HL-60 (cell line): ENCODE measurements around the gene SPTBN5.
"Not testable (repeated sequence)": the region's sequence is repeated elsewhere in the genome, so short reads cannot be mapped to it uniquely, and the experiment has no call there.

Source experiments
- DNase-seq, 2 experiments: peaks; one replicate each; pipeline ENCODE4 v3.0.0-alpha.2; 2010 to 2020; ENCODE audit warnings: low read depth in 1 of 2, low spot score in 1 of 2
- H3K27ac ChIP-seq: fragments of 250-450 bp; sonication (Bioruptor Pico); replicated peaks from 2 replicates; pipeline ENCODE4 v1.5.1; 2020; ENCODE audit warnings: mild to moderate bottlenecking, moderate library complexity
- H3K27me3 ChIP-seq: fragments of 250-450 bp; sonication (Bioruptor Pico); 2 replicates; pipeline ENCODE4 v1.5.1; 2021; ENCODE audit warnings: mild to moderate bottlenecking, moderate library complexity; ENCODE audit not compliant: insufficient read depth, poor library complexity, severe bottlenecking
- H3K4me3 ChIP-seq: replicated peaks from 2 replicates; pipeline ENCODE4 v1.5.1; 2011; ENCODE audit warnings: mild to moderate bottlenecking, control low read depth, low read length; ENCODE audit not compliant: insufficient read depth
- GABPA ChIP-seq: IDR thresholded peaks from 2 replicates; pipeline ENCODE4 v1.6.1; 2012; ENCODE audit warnings: low read depth
- POLR2AphosphoS5 ChIP-seq: IDR thresholded peaks from 2 replicates; pipeline ENCODE4 v1.6.1; 2012; ENCODE audit warnings: low read depth
- SPI1 ChIP-seq: IDR thresholded peaks from 2 replicates; pipeline ENCODE4 v1.6.1; 2012; ENCODE audit warnings: low read depth, mild to moderate bottlenecking, borderline replicate concordance
- TF ChIP-seq, protein P1 (sequence below): IDR thresholded peaks from one replicate; pipeline ENCODE4 v1.5.1; 2011; ENCODE audit warnings: low read length, control low read depth, inconsistent platforms; ENCODE audit not compliant: insufficient read depth
- TF ChIP-seq, protein P2 (sequence below): IDR thresholded peaks from 2 replicates; pipeline ENCODE4 v1.6.1; 2012; ENCODE audit warnings: low read depth; ENCODE audit not compliant: insufficient replicate concordance

The SPTBN5 gene

DNA sequence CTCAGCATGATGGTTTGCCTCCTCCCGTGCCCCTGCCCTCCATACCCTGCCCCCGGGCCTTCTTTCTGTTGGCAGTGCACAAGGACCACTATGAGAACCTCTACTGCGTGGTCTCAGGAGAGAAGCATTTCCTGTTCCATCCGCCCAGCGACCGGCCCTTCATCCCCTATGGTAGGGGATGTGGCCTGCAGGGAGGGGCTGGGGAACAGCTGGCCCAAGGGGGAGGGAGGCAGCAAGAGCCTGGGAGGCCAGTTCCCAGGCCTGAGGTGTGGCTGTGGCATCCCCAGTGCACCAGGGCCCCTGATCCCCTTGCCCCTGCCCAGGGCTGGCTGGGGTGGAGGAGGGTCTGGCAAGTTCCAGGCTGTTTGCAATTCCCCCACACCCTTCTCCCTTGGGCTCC, 57.8 kb downstream of the SPTBN5 start:
- Histone ChIP-seq H3K27ac (no peak overlapping the region), H3K4me3 (no peak overlapping the region), H3K27me3 (no peaks in the 10 kb centered on the region)
- TF ChIP-seq SPI1 (no peak), POLR2AphosphoS5 (no peak), GABPA (no peak)
- TF ChIP-seq, protein P1, sequence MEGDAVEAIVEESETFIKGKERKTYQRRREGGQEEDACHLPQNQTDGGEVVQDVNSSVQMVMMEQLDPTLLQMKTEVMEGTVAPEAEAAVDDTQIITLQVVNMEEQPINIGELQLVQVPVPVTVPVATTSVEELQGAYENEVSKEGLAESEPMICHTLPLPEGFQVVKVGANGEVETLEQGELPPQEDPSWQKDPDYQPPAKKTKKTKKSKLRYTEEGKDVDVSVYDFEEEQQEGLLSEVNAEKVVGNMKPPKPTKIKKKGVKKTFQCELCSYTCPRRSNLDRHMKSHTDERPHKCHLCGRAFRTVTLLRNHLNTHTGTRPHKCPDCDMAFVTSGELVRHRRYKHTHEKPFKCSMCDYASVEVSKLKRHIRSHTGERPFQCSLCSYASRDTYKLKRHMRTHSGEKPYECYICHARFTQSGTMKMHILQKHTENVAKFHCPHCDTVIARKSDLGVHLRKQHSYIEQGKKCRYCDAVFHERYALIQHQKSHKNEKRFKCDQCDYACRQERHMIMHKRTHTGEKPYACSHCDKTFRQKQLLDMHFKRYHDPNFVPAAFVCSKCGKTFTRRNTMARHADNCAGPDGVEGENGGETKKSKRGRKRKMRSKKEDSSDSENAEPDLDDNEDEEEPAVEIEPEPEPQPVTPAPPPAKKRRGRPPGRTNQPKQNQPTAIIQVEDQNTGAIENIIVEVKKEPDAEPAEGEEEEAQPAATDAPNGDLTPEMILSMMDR, result no peak
- TF ChIP-seq, protein P2, sequence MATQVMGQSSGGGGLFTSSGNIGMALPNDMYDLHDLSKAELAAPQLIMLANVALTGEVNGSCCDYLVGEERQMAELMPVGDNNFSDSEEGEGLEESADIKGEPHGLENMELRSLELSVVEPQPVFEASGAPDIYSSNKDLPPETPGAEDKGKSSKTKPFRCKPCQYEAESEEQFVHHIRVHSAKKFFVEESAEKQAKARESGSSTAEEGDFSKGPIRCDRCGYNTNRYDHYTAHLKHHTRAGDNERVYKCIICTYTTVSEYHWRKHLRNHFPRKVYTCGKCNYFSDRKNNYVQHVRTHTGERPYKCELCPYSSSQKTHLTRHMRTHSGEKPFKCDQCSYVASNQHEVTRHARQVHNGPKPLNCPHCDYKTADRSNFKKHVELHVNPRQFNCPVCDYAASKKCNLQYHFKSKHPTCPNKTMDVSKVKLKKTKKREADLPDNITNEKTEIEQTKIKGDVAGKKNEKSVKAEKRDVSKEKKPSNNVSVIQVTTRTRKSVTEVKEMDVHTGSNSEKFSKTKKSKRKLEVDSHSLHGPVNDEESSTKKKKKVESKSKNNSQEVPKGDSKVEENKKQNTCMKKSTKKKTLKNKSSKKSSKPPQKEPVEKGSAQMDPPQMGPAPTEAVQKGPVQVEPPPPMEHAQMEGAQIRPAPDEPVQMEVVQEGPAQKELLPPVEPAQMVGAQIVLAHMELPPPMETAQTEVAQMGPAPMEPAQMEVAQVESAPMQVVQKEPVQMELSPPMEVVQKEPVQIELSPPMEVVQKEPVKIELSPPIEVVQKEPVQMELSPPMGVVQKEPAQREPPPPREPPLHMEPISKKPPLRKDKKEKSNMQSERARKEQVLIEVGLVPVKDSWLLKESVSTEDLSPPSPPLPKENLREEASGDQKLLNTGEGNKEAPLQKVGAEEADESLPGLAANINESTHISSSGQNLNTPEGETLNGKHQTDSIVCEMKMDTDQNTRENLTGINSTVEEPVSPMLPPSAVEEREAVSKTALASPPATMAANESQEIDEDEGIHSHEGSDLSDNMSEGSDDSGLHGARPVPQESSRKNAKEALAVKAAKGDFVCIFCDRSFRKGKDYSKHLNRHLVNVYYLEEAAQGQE, result no peak
- no peak for DNase-seq

DNA sequence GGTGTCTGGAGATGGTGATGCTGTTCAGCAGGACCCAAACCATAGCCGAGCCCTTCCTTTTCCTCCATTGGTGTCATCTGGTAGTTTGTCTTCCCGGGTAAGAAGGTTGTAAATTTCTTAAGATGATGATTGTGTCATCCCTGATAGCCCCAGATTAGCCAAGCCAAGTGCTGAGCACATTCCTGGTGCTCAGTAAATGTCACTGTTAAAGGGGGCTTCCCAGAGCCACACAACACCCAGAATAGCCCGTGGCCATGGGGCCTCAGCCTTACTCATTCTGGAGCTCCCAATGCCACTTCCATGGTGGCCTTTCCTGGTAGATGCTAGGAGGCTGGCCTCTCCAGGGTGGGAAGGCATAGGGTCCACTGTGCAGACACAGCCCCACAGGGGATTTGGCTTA, 59.8 kb downstream of the SPTBN5 start:
- no peak overlapping the region for H3K4me3 ChIP-seq
- TF ChIP-seq SPI1, result no peak
- H3K27me3 ChIP-seq, result no peaks in the 10 kb centered on the region
- no peak for DNase-seq
- H3K27ac ChIP-seq, result no peak overlapping the region

DNA sequence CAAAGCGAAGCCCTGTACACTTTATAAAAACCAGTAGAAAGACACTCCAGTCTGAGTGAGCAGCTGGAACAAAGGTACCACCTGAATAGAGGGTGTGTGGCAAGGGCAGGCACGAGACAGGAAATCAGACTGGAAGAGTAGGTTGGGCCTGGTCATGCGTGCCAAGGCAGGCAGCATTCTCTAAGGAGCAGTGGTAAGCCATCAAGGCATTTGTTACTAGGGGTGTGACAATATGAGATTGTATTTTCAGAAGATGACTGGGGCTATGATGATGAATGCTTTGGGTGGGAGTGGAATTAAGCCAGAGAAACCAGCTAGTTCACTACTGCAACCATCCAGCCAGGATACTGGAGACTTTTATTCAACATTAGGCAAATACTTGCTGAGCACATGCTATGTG, 61.0 kb downstream of the SPTBN5 start:
- Histone ChIP-seq H3K4me3 (no peak overlapping the region), H3K27me3 (no peaks in the 10 kb centered on the region), H3K27ac (no peak overlapping the region)
- TF ChIP-seq GABPA (no peak), SPI1 (no peak), POLR2AphosphoS5 (no peak)
- TF ChIP-seq, protein P1, result no peak
- TF ChIP-seq, protein P2, result no peak
- no peak for DNase-seq

DNA sequence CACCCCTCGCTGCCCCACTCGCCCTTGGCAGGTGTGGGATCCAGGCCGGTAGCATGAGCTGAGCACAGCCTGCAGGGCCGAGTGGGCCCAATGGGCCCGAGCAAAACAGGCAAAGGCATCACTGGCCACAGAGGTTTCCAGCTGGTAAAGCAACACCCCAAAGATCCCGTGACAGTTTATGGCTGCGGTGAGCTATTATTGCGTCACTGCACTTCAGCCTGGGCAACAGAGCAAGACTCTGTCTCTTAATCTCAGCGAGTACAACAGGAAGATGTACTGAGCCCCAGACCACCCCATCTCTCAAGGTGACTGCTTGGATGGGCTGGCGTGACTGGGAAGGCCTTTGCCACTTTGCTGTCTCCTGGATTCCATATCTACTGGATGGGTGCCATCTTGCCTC, 61.6 kb downstream of the SPTBN5 start:
- H3K27me3 ChIP-seq, result no peaks in the 10 kb centered on the region
- no peak overlapping the region for H3K4me3 ChIP-seq
- TF ChIP-seq, protein P2, result no peak
- TF ChIP-seq, protein P1, result no peak
- TF ChIP-seq GABPA (no peak), POLR2AphosphoS5 (no peak), SPI1 (no peak)
- DNase-seq, result no peak
- no peak overlapping the region for H3K27ac ChIP-seq

DNA sequence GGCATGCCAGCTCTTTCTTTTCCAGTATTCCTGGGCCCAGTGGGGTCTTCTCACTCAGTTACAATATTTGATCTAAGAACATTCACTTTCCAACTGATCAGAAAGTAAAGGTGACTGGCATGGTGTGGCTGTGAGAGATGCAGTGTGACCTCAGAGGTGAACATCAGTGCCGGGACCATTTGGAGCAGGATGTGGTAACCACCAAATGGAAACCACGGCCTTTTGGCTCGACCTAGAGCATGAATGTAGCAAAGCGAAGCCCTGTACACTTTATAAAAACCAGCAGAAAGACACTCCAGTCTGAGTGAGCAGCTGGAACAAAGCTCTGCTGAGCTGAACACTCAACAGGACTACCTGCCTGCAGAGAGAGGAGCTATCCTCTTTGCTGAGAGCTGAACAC, 62.6 kb downstream of the SPTBN5 start:
- not testable (repeated sequence) for DNase-seq, H3K27ac ChIP-seq, H3K4me3 ChIP-seq, H3K27me3 ChIP-seq
